GM13977 (cell line): ENCODE results near the gene UMAD1.
A peak's percentile ranks its signal among the peaks of the same experiment; 100 is the strongest.

Source experiments
- DNase-seq: peaks from one replicate; pipeline ENCODE4 v3.0.0; 2012; ENCODE audit warnings: low spot score
- in situ Hi-C: fragments of 300-500 bp; cut with MboI; formaldehyde crosslinking; loops from one replicate; pipeline ENCODE4 v1.12.0; 2022; ENCODE audit warnings: low sequenced_read_pairs, low pct_unique_long_range_greater_than_20kb, mixed read lengths, inconsistent platforms; ENCODE audit not compliant: unreplicated experiment
- TF ChIP-seq, protein P1 (sequence below): IDR thresholded peaks from 2 replicates; pipeline ENCODE4 v1.5.1; 2012; ENCODE audit warnings: mild to moderate bottlenecking, control low read depth; ENCODE audit not compliant: insufficient read depth; ENCODE audit errors: extremely low read depth, missing control alignments

The UMAD1 gene

GRCh38 chr7:7707806-7708205 lies 67.3 kb downstream of the UMAD1 start:
- in situ Hi-C loops = no loop called here
- no peak for DNase-seq
- TF ChIP-seq, protein P1, sequence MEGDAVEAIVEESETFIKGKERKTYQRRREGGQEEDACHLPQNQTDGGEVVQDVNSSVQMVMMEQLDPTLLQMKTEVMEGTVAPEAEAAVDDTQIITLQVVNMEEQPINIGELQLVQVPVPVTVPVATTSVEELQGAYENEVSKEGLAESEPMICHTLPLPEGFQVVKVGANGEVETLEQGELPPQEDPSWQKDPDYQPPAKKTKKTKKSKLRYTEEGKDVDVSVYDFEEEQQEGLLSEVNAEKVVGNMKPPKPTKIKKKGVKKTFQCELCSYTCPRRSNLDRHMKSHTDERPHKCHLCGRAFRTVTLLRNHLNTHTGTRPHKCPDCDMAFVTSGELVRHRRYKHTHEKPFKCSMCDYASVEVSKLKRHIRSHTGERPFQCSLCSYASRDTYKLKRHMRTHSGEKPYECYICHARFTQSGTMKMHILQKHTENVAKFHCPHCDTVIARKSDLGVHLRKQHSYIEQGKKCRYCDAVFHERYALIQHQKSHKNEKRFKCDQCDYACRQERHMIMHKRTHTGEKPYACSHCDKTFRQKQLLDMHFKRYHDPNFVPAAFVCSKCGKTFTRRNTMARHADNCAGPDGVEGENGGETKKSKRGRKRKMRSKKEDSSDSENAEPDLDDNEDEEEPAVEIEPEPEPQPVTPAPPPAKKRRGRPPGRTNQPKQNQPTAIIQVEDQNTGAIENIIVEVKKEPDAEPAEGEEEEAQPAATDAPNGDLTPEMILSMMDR = no peak

- in situ Hi-C loops = no loop called here
- DNase-seq = no peak
- TF ChIP-seq, protein P1 = no peak
Observed at GRCh38 chr7:7709291-7709690, 68.7 kb downstream of the UMAD1 start.

DNA sequence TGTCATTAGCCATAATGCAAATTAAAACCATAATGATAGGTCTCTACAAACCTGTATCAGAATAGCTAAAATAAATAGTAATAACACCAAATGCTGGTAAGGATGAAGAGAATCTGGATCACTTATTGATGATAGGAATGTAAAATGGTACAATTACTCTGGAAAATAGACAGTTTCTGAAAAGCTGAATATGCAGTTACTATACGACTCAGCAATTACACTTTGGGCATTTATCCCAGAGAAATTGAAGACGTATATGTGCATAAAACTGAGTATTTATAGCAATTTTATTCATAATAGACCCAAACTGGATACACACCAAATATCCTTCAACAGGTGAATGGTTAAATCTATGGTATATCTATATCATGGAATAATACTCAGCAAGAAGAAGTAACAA lies 69.9 kb downstream of the UMAD1 start:
- in situ Hi-C loops = no loop called here
- DNase-seq = no peak
- TF ChIP-seq, protein P1 = no peak

DNA sequence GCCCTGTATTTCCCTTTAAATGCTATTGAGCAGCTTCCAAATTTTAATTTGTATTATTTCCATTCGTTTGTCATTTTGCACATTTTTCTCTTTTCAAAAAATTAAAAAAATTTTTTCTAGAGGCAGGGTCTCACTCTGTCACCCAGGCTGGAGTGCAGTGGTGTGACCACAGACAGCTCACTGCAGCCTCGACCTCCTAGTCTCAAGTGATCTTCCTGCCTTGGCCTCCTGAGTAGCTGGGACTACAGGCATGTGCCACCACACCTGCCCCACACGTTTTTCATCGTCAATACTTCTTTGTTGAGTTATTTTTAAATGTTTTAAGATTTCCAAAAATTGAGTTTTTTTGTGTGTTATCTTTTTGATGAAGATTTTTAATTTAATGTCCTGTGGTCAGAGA lies 73.2 kb downstream of the UMAD1 start:
- TF ChIP-seq, protein P1 = no peak
- no peak for DNase-seq
- in situ Hi-C loops = no loop called here

DNA sequence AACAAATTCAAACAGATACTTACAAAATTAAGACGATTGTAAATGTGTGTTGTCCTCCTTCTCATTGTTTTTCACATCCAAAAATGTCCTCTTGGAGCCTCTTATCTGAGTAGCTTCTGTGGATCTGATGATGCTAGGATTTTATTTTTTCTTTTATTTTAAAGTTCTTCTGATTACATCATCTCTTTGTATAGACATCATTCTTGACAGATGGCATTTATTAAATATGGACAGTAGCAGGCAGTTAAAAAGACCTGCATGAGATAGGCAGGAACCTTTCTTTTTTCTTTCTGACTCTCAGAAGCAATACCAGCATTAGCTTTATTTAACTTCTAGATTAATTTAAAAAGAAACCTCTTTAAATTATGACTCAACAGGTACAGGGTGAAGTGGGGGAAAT lies 77.9 kb downstream of the UMAD1 start, which contains the start of gene RPA3:
Gene RPA3, minus strand, starts transcription at position 116 of the 400 bp plus-strand sequence. CDS start 78,189 bp downstream, outside the sequence.
- in situ Hi-C loops = no loop called here

DNA sequence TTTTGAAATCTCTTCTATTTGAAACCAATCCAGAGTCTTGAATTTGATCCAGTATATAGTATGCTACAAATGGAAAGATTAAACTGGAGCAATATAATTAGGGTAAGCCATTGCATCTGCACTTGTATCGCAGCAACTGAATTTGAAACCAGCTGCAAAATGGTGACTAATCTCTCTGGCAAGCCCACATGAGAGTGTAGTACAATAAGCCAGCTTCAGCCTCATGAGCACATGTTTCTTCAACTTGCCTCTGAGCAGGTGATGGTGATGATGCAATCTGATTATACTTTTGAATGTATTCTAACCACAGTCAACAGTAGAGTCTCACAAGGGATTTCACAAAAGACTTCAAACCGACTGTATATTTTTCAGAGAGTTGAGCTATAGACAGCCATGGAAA lies 78.7 kb downstream of the UMAD1 start:
- DNase-seq = peak; percentile 84
- TF ChIP-seq, protein P1 = no peak
- in situ Hi-C loops = no loop called here

More for the DNA sequence above, 77.9 kb downstream of the UMAD1 start, which contains the start of gene RPA3:
- TF ChIP-seq, protein P1 = no peak
- no peak for DNase-seq

GRCh38 chr7:7720193-7720592 lies 79.6 kb downstream of the UMAD1 start:
- in situ Hi-C loops = no loop called here
- DNase-seq = no peak

More at GRCh38 chr7:7720193-7720592, 79.6 kb downstream of the UMAD1 start:
- TF ChIP-seq, protein P1 = no peak
